Nephron progenitor cell (in vitro differentiated cells): ENCODE data around the gene CMTM7.
"Not testable (repeated sequence)": the region's sequence is repeated elsewhere in the genome, so short reads cannot be mapped to it uniquely, and the experiment has no call there.

ENCODE experiments used
- DNase-seq: peaks from one replicate; pipeline ENCODE4 v3.0.0; 2021
- H3K27ac Mint-ChIP-seq: 2 replicates; pipeline ENCODE4 v1.8.0; 2021; ENCODE audit warnings: mild to moderate bottlenecking, moderate library complexity, mixed read lengths
- H3K27me3 Mint-ChIP-seq: 2 replicates; pipeline ENCODE4 v1.8.0; 2021; ENCODE audit warnings: mild to moderate bottlenecking, low read depth, mixed read lengths; ENCODE audit not compliant: poor library complexity
- H3K36me3 Mint-ChIP-seq: 2 replicates; pipeline ENCODE4 v1.8.0; 2021; ENCODE audit warnings: low read depth, mixed read lengths
- H3K4me1 Mint-ChIP-seq: 2 replicates; pipeline ENCODE4 v1.8.0; 2021; ENCODE audit warnings: mixed read lengths
- H3K4me3 Mint-ChIP-seq: 2 replicates; pipeline ENCODE4 v1.8.0; 2021; ENCODE audit warnings: mild to moderate bottlenecking, moderate library complexity, mixed read lengths
- H3K9me3 Mint-ChIP-seq: 2 replicates; pipeline ENCODE4 v1.8.0; 2021; ENCODE audit warnings: mild to moderate bottlenecking, moderate library complexity, mixed read lengths
- CTCF ChIP-seq: fragments of 200-600 bp; sonication (generic); IDR thresholded peaks from 2 replicates; pipeline ENCODE4 v1.5.0; 2021; ENCODE audit warnings: antibody characterized with exemption

CMTM7 gene

GRCh38 chr3:32437896-32438295 is 46.2 kb downstream of the CMTM7 start:
- no peak overlapping the region for H3K27ac Mint-ChIP-seq
- TF ChIP-seq CTCF: no peak
- H3K36me3 Mint-ChIP-seq: peaks cover 21% of the 10 kb centered on the region
- no peaks in the 10 kb centered on the region for H3K9me3 Mint-ChIP-seq
- peaks cover 5% of the 10 kb centered on the region for H3K27me3 Mint-ChIP-seq
- no peak for DNase-seq
- H3K4me3 Mint-ChIP-seq: no peak overlapping the region
- H3K4me1 Mint-ChIP-seq: peaks cover 33% of the 10 kb centered on the region

GRCh38 chr3:32438596-32439344 is 47.1 kb downstream of the CMTM7 start:
- Mint-ChIP-seq H3K27ac (peak overlapping the region; percentile 19), H3K4me1 (peaks cover 27% of the 10 kb centered on the region), H3K27me3 (no peaks in the 10 kb centered on the region), H3K36me3 (peaks cover 23% of the 10 kb centered on the region), H3K9me3 (peaks cover 4% of the 10 kb centered on the region), H3K4me3 (no peak overlapping the region)
- DNase-seq: no peak
- TF ChIP-seq CTCF: no peak

- H3K4me3 Mint-ChIP-seq, H3K9me3 Mint-ChIP-seq, DNase-seq, H3K27ac Mint-ChIP-seq, H3K27me3 Mint-ChIP-seq: not testable (repeated sequence)
- Mint-ChIP-seq H3K36me3 (peaks cover 30% of the 10 kb centered on the region), H3K4me1 (peaks cover 27% of the 10 kb centered on the region)
These were observed 47.8 kb downstream of the CMTM7 start for GRCh38 chr3:32439421-32439820.

GRCh38 chr3:32440611-32441350 is 49.1 kb downstream of the CMTM7 start:
- H3K36me3 Mint-ChIP-seq: peaks cover 41% of the 10 kb centered on the region
- H3K27me3 Mint-ChIP-seq: no peaks in the 10 kb centered on the region
- peaks cover 27% of the 10 kb centered on the region for H3K4me1 Mint-ChIP-seq
- TF ChIP-seq CTCF: no peak
- peak overlapping the region; percentile 85 for H3K27ac Mint-ChIP-seq
- DNase-seq: no peak
- H3K4me3 Mint-ChIP-seq: no peak overlapping the region
- H3K9me3 Mint-ChIP-seq: peaks cover 11% of the 10 kb centered on the region

GRCh38 chr3:32442766-32443165 is 51.1 kb downstream of the CMTM7 start:
- Mint-ChIP-seq H3K36me3 (peaks cover 61% of the 10 kb centered on the region), H3K27me3 (no peaks in the 10 kb centered on the region), H3K4me1 (peaks cover 27% of the 10 kb centered on the region), H3K27ac (peak overlapping the region; percentile 1), H3K9me3 (peaks cover 24% of the 10 kb centered on the region), H3K4me3 (no peak overlapping the region)
- TF ChIP-seq CTCF: no peak
- no peak for DNase-seq

- no peak for DNase-seq
- no peak for TF ChIP-seq CTCF
These were observed 51.8 kb downstream of the CMTM7 start for GRCh38 chr3:32443478-32443877.

More at GRCh38 chr3:32443478-32443877, 51.8 kb downstream of the CMTM7 start:
- Mint-ChIP-seq H3K36me3 (peaks cover 63% of the 10 kb centered on the region), H3K9me3 (peaks cover 24% of the 10 kb centered on the region), H3K4me3 (no peak overlapping the region), H3K4me1 (peaks cover 21% of the 10 kb centered on the region), H3K27me3 (no peaks in the 10 kb centered on the region), H3K27ac (no peak overlapping the region)
